ENCODE data around the gene TBL3.

The TBL3 gene

DNA sequence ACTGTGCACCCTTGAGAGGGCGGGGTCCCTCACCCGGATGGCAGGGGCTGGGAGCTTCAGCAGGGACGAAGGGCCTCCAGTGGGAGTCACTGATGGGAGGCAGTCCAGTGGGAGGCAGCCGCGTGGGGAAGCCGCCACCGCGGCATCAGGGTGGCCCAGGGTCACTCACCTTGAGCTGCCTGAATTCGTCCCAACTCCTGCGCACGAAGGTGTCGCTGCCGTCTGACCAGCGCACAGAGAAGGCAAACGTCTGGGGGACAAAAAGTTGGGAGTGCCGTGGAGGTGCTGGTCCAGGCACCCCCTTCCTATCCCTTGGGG lies 8.9 kb downstream of the TBL3 start:
- no peaks in the 10 kb centered on the region for H3K9me3 ChIP-seq (ENCODE audit: insufficient read depth, low read depth, low read length)
- H3K27me3 ChIP-seq (ENCODE audit: insufficient read depth, low read length), result peaks cover 49% of the 10 kb centered on the region
- H3K9ac ChIP-seq (ENCODE audit: low read depth, low read length), result no peak overlapping the region
- peaks cover 28% of the 10 kb centered on the region for H3K36me3 ChIP-seq (ENCODE audit: insufficient read depth, low read depth, low read length)
- H3K4me3 ChIP-seq (ENCODE audit: low read length), result no peak overlapping the region
- H3K4me1 ChIP-seq (ENCODE audit: insufficient read depth, low read length), result peaks cover 9% of the 10 kb centered on the region; the same call in 1 of the 2 replicates
- H3K27ac ChIP-seq (ENCODE audit: low read length), result no peak overlapping the region

DNA sequence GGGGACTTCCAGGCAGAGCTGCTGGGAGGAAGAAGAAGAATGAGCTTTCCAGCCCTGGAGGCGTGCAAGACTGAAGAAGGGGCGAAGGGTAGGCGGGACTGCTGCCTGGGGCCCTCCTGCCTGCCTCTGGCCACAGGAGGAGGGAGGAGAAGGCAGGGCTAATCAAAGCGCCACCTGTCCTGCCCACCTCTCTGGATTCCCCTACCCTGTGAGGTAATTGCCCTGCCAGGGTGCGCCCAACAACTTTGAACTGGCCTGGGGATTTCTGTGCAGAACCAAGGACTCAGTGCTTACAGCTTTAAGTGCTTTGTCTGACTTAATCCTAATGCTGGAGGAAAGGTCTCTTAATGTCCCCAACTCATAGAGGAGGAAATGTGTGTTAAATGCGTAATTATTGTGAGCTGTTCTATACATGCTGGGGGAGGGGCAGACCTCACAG lies 9.6 kb downstream of the TBL3 start, which contains the start of gene NOXO1:
NOXO1 (minus strand) TSS at position 72 of the 439 bp plus-strand sequence. CDS start 290 bp downstream, outside the sequence.
- no peak within 1 kb of the TSS for H3K4me3 ChIP-seq (ENCODE audit: low read length)
- peaks cover 9% of the 10 kb centered on the region; the same call in 1 of the 2 replicates for H3K4me1 ChIP-seq (ENCODE audit: insufficient read depth, low read length)
- peaks cover 49% of the 10 kb centered on the region for H3K27me3 ChIP-seq (ENCODE audit: insufficient read depth, low read length)
- no peaks in the 10 kb centered on the region for H3K9me3 ChIP-seq (ENCODE audit: insufficient read depth, low read depth, low read length)
- H3K36me3 ChIP-seq (ENCODE audit: insufficient read depth, low read depth, low read length), result peaks cover 28% of the 10 kb centered on the region
- H3K9ac ChIP-seq (ENCODE audit: low read depth, low read length), result no peak within 1 kb of the TSS
- no peak within 1 kb of the TSS for H3K27ac ChIP-seq (ENCODE audit: low read length)

DNA sequence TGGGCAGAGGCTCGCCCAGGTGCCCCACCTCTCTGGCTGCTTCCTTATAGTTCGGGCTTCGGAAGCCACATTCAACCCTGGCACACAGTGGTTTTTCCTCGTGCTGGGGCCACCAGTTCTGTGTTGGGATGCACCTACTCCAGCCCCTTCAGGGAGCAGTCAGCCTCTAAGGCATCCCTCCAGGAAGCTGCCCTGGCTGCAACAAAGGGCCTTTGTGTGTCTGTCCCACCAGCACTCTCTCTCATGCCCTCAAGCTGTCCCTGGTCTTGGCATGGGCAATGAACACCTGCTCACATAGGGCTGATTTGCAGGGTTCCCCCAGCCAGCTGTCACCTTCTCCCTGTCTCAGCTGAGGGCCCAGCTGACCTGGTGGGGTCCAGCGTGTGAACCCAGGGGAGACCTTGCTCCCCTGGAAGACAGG lies 10.2 kb downstream of the TBL3 start:
- H3K4me1 ChIP-seq (ENCODE audit: insufficient read depth, low read length), result peaks cover 9% of the 10 kb centered on the region; the same call in 1 of the 2 replicates
- no peak overlapping the region for H3K4me3 ChIP-seq (ENCODE audit: low read length)
- H3K27ac ChIP-seq (ENCODE audit: low read length), result no peak overlapping the region
- no peaks in the 10 kb centered on the region for H3K9me3 ChIP-seq (ENCODE audit: insufficient read depth, low read depth, low read length)
- no peak overlapping the region for H3K9ac ChIP-seq (ENCODE audit: low read depth, low read length)
- peaks cover 49% of the 10 kb centered on the region for H3K27me3 ChIP-seq (ENCODE audit: insufficient read depth, low read length)
- H3K36me3 ChIP-seq (ENCODE audit: insufficient read depth, low read depth, low read length), result peaks cover 28% of the 10 kb centered on the region

DNA sequence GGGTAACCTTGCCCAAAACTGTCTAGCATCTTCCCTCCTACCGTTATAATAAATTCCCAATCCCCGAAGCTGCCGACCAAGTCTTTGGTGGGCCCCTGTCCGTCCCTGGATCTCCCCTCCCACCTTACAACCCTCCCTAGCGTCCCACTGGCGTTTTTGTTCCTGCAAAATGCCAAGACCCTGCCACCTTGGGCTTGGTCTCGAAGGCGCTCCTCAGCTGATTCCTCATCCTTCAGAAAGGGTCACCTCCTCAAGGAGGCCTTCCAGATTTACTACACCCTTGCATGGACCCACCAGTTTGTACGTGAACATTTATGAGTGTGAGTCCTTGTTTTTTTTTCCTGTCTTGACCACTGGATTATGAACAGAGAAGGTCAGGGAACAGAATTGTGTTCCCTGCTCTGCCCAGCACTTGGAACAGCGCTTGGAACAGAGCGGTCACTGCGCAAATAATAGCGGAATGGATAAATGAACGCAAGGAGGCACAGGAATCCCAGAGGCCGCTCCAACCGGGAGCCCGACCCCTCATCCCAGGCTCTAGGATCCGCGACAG lies 11.2 kb downstream of the TBL3 start:
- Histone ChIP-seq H3K9ac (ENCODE audit: low read depth, low read length) (peak overlapping the region; percentile 33; the same call in 1 of the 2 replicates), H3K4me1 (ENCODE audit: insufficient read depth, low read length) (peaks cover 9% of the 10 kb centered on the region; the same call in 1 of the 2 replicates), H3K4me3 (ENCODE audit: low read length) (peak overlapping the region; percentile 91)

DNA sequence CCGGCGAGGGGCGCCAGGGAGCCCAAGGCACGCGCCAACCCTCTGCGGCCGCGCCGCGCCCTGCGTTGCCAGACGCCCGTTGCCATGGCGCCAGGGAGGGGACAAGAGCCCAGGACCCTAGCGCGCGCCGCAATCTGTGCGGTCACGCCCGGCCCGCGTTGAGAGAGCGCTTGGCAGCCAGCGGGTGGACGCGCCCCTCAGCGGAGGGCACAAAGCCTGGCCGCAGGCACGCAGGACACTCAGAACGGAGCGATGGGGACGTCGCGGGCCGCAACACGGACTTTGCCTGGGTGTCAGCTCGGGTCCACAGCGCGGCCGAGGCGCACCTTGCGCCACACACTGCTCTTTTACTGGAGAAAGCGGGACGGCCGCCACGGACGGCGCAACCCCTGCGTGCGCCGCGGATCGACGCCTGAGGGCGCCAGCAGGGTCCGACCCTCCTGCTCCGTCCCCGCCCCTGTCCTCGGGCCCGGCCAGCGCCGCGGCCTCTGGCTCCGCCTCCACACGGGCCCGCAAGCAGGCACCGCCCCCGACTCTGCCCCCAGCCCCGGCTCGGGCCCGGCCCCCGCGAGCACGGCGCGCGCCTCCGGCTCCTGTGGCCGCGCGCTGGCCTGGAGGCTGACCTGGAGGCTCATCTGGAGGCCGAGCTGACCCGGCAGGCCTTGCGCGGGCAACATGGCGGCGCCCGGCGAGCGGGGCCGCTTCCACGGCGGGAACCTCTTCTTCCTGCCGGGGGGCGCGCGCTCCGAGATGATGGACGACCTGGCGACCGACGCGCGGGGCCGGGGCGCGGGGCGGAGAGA lies 11.9 kb downstream of the TBL3 start, which contains the start of gene GFER:
GFER (plus strand) TSS at position 650 of the 803 bp plus-strand sequence; CDS start at position 676, 26 bp downstream.
- peak within 1 kb of the TSS; percentile 90 for H3K9ac ChIP-seq (ENCODE audit: low read depth, low read length)
- peak within 1 kb of the TSS; percentile 91 for H3K4me3 ChIP-seq (ENCODE audit: low read length)
- H3K27ac ChIP-seq (ENCODE audit: low read length), result no peak within 1 kb of the TSS
- peaks cover 9% of the 10 kb centered on the region; the same call in 1 of the 2 replicates for H3K4me1 ChIP-seq (ENCODE audit: insufficient read depth, low read length)
- no peaks in the 10 kb centered on the region for H3K9me3 ChIP-seq (ENCODE audit: insufficient read depth, low read depth, low read length)
- peaks cover 22% of the 10 kb centered on the region for H3K36me3 ChIP-seq (ENCODE audit: insufficient read depth, low read depth, low read length)
- peaks cover 56% of the 10 kb centered on the region for H3K27me3 ChIP-seq (ENCODE audit: insufficient read depth, low read length)

More for the DNA sequence above, 11.2 kb downstream of the TBL3 start:
- Histone ChIP-seq H3K27ac (ENCODE audit: low read length) (no peak overlapping the region), H3K27me3 (ENCODE audit: insufficient read depth, low read length) (peaks cover 52% of the 10 kb centered on the region), H3K36me3 (ENCODE audit: insufficient read depth, low read depth, low read length) (peaks cover 22% of the 10 kb centered on the region), H3K9me3 (ENCODE audit: insufficient read depth, low read depth, low read length) (no peaks in the 10 kb centered on the region)

DNA sequence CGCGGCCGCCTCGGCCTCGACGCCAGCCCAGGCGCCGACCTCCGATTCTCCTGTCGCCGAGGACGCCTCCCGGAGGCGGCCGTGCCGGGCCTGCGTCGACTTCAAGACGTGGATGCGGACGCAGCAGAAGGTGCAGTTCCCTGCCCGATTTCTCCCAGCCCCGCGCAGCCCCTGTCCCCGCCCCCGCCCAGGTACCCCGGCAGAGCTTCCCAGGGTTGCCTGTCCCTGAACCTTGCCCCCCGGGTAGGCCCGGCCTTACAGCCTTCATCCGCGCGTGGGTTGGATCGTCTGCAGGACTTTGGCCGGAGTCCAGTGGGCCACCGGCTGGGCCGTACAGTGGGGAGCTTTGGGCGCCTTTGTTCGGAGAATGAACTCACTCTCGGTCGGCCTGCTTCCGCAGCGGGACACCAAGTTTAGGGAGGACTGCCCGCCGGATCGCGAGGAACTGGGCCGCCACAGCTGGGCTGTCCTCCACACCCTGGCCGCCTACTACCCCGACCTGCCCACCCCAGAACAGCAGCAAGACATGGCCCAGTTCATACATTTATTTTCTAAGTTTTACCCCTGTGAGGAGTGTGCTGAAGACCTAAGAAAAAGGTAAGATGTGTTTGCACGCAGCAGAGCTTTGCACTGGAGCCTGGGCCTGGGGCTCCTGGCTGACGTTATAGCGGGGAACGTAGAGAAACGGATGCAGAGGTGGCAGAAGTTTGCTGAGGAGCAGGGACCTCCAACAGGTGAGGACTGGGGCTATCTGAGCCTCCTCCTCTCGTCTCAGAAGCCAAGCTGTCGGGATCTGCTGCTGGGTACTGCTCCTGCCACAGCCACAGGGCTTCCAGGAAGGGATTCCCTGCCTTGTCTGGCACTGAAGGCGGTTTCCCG lies 12.7 kb downstream of the TBL3 start:
- H3K9me3 ChIP-seq (ENCODE audit: insufficient read depth, low read depth, low read length), result no peaks in the 10 kb centered on the region
- H3K4me3 ChIP-seq (ENCODE audit: low read length), result peak overlapping the region; percentile 91
- H3K27me3 ChIP-seq (ENCODE audit: insufficient read depth, low read length), result peaks cover 56% of the 10 kb centered on the region
- peaks cover 15% of the 10 kb centered on the region; the same call in 1 of the 2 replicates for H3K4me1 ChIP-seq (ENCODE audit: insufficient read depth, low read length)
- peak overlapping the region; percentile 90 for H3K9ac ChIP-seq (ENCODE audit: low read depth, low read length)
- H3K27ac ChIP-seq (ENCODE audit: low read length), result no peak overlapping the region
- H3K36me3 ChIP-seq (ENCODE audit: insufficient read depth, low read depth, low read length), result peaks cover 22% of the 10 kb centered on the region

DNA sequence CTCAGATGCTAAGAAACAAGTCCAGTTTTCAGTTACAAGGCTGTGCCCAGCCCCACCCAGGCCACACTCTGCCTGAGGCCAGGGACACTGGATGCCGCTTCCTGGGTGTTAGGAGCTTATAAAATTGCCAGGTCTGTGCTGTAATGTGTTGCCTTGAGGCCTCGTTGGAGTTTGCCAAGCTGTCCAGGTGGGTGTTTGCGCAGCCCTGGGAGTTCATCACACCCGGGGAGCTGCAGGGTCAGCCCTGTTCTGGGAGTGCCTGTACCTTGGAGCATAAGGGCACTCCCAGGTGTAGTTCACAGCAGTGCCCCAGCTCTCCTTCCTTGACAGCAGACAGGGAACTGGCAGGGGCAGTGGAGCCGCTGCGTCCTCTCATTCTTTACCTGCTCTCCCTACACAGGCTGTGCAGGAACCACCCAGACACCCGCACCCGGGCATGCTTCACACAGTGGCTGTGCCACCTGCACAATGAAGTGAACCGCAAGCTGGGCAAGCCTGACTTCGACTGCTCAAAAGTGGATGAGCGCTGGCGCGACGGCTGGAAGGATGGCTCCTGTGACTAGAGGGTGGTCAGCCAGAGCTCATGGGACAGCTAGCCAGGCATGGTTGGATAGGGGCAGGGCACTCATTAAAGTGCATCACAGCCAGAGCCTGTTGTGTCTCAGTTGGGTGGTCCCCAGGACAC lies 13.8 kb downstream of the TBL3 start:
- Histone ChIP-seq H3K36me3 (ENCODE audit: insufficient read depth, low read depth, low read length) (peaks cover 22% of the 10 kb centered on the region), H3K9me3 (ENCODE audit: insufficient read depth, low read depth, low read length) (no peaks in the 10 kb centered on the region), H3K9ac (ENCODE audit: low read depth, low read length) (peak overlapping the region; percentile 90; the same call in 1 of the 2 replicates), H3K27me3 (ENCODE audit: insufficient read depth, low read length) (peaks cover 51% of the 10 kb centered on the region), H3K27ac (ENCODE audit: low read length) (no peak overlapping the region), H3K4me1 (ENCODE audit: insufficient read depth, low read length) (peaks cover 16% of the 10 kb centered on the region; the same call in 1 of the 2 replicates), H3K4me3 (ENCODE audit: low read length) (peak overlapping the region; percentile 91; the same call in 1 of the 2 replicates)

DNA sequence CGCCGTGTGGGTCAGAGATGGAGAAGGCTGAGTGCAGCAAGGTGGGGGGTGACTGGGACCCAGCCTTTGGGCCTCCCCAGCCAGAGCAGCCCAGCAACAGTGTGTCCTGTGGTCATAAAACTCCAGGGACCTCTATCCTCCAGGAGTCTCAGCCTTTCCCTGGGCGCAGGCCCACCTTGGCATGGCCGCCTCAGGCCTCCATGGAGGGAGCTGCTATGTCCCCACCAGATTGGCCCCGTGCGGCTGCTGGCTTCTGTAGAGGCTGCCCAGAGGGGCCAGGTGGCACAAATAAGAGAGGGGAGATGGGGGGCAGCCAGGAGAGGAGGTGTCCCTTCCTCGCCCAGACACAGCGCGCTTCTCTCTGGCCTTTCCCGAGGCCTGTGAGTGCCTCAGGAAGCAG lies 15.3 kb downstream of the TBL3 start:
- peaks cover 22% of the 10 kb centered on the region for H3K36me3 ChIP-seq (ENCODE audit: insufficient read depth, low read depth, low read length)
- H3K9me3 ChIP-seq (ENCODE audit: insufficient read depth, low read depth, low read length), result no peaks in the 10 kb centered on the region
- peaks cover 49% of the 10 kb centered on the region for H3K27me3 ChIP-seq (ENCODE audit: insufficient read depth, low read length)
- H3K27ac ChIP-seq (ENCODE audit: low read length), result no peak overlapping the region
- H3K4me1 ChIP-seq (ENCODE audit: insufficient read depth, low read length), result peaks cover 21% of the 10 kb centered on the region; the same call in 1 of the 2 replicates
- no peak overlapping the region for H3K9ac ChIP-seq (ENCODE audit: low read depth, low read length)
- H3K4me3 ChIP-seq (ENCODE audit: low read length), result no peak overlapping the region

DNA sequence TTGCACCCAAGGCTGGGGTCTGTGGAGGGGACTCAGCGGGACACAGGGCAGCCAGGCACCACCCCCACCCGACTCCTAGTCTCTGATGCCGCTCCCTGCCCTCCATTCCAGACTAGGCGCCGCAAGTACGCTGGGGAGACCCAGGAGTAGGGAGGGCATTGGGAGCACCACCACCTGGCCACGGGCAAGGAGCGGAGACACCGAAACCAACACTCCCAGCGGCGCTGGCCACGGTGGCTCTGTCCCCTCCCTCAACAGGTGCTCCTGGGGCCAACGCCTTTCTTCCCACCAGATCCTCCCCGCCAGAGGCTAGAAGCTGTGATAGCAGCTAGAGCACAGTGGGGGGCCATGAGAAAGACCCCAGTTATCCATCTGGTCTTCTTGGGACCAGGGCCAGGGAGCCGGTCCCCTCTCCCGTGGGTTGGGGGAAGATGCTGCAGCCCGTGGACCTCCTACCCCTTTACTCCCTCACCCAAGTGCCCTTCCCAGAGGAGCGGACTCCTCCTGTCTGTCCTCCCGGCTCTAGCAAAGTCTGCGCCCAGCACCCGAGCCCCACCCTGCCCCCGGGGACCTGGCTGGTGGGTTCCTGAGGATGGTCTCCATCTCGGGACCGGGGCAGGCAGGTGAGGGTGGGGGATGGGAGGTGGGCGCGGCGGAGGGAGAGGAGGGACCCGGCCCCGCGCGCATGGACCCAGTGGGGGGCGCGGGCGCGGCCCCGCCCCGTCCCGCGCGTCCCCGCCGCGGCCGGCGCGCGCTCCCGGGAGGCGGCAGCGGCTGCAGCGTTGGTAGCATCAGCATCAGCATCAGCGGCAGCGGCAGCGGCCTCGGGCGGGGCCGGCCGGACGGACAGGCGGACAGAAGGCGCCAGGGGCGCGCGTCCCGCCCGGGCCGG lies 17.6 kb downstream of the TBL3 start, which contains the start of gene SYNGR3:
SYNGR3 (plus strand) TSS at position 762 of the 892 bp plus-strand sequence. CDS start 133 bp downstream, outside the sequence.
- H3K4me1 ChIP-seq (ENCODE audit: insufficient read depth, low read length), result peaks cover 21% of the 10 kb centered on the region; the same call in 1 of the 2 replicates
- H3K9ac ChIP-seq (ENCODE audit: low read depth, low read length), result peak within 1 kb of the TSS; percentile 68; the same call in 1 of the 2 replicates
- H3K27me3 ChIP-seq (ENCODE audit: insufficient read depth, low read length), result peaks cover 44% of the 10 kb centered on the region

DNA sequence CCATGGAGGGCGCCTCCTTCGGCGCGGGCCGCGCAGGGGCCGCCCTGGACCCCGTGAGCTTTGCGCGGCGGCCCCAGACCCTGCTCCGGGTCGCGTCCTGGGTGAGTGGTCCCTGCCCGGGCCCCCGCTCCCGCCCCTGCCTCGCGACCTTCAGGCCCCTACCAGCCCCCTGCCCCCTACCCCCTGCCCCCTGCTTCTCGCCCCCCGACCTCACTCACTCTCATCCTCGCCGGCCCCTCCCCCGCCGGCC lies 18.2 kb downstream of the TBL3 start:
- H3K4me3 ChIP-seq (ENCODE audit: low read length), result peak overlapping the region; percentile 80; the same call in 1 of the 2 replicates
- peaks cover 18% of the 10 kb centered on the region; the same call in 1 of the 2 replicates for H3K4me1 ChIP-seq (ENCODE audit: insufficient read depth, low read length)
- H3K27me3 ChIP-seq (ENCODE audit: insufficient read depth, low read length), result peaks cover 44% of the 10 kb centered on the region
- H3K27ac ChIP-seq (ENCODE audit: low read length), result no peak overlapping the region
- no peak overlapping the region for H3K9ac ChIP-seq (ENCODE audit: low read depth, low read length)
- no peaks in the 10 kb centered on the region for H3K9me3 ChIP-seq (ENCODE audit: insufficient read depth, low read depth, low read length)
- peaks cover 21% of the 10 kb centered on the region for H3K36me3 ChIP-seq (ENCODE audit: insufficient read depth, low read depth, low read length)

More for the DNA sequence above, 17.6 kb downstream of the TBL3 start, which contains the start of gene SYNGR3:
- Histone ChIP-seq H3K36me3 (ENCODE audit: insufficient read depth, low read depth, low read length) (peaks cover 22% of the 10 kb centered on the region), H3K27ac (ENCODE audit: low read length) (no peak within 1 kb of the TSS), H3K4me3 (ENCODE audit: low read length) (peak within 1 kb of the TSS; percentile 80), H3K9me3 (ENCODE audit: insufficient read depth, low read depth, low read length) (no peaks in the 10 kb centered on the region)

All from iPS-20b (cell line).